HUDEP-2 (cell line): ENCODE measurements around the gene HRAS.

Experiments
- DNase-seq, 76 experiments: peaks; one replicate each; lab custom pipeline; 2025; ENCODE audit not compliant: unreplicated experiment in 76 of 76; lab: John Stamatoyannopoulos, UW

Gene HRAS

GRCh38 chr11:567629-568292 lies 32.4 kb upstream of the HRAS start:
- DNase-seq, result no peak

GRCh38 chr11:567011-567628 lies 31.7 kb upstream of the HRAS start:
- DNase-seq, result no peak

GRCh38 chr11:565921-566509 lies 30.6 kb upstream of the HRAS start:
- DNase-seq, result no peak

- DNase-seq, result no peak
These were observed 28.6 kb upstream of the HRAS start for GRCh38 chr11:563812-564578.

- DNase-seq, result no peak
These were observed 27.9 kb upstream of the HRAS start for GRCh38 chr11:563066-563811.

- DNase-seq, result no peak
These were observed 26.8 kb upstream of the HRAS start for GRCh38 chr11:562046-562645.

GRCh38 chr11:561148-562003 lies 26.0 kb upstream of the HRAS start:
- DNase-seq, result peak in 61 of 76 experiments; percentile 12 to 80 (median 55)

GRCh38 chr11:560305-561147 lies 25.1 kb upstream of the HRAS start, which contains the start of the genes LMNTD2 and RASSF7:
Gene LMNTD2 (minus strand): TSS chr11:560738. CDS start chr11:560716, 22 bp downstream.
Gene RASSF7 (plus strand): TSS chr11:560970. CDS start chr11:561769, 799 bp downstream.
- DNase-seq, result peak in 74 of 76 experiments; percentile 19 to 94 (median 84)

GRCh38 chr11:559712-560304 lies 24.4 kb upstream of the HRAS start:
- DNase-seq, result no peak

- DNase-seq, result no peak
These were observed 23.7 kb upstream of the HRAS start for GRCh38 chr11:559020-559620.

- DNase-seq, result no peak
These were observed 23.1 kb upstream of the HRAS start for GRCh38 chr11:558503-558902.

GRCh38 chr11:557328-558132 lies 22.2 kb upstream of the HRAS start:
- no peak for DNase-seq

- no peak for DNase-seq
These were observed 21.4 kb upstream of the HRAS start for GRCh38 chr11:556662-557256.

GRCh38 chr11:555780-556661 lies 20.6 kb upstream of the HRAS start:
- peak in 5 of 76 experiments; percentile 12 to 30 (median 20) for DNase-seq

- DNase-seq, result no peak
These were observed 19.9 kb upstream of the HRAS start for GRCh38 chr11:555227-555779.
